Islet of Langerhans (tissue), 1 donor: ENCODE data around the gene UBN2.

Source experiments
- FAIRE-seq: peaks from one replicate; lab custom pipeline; 2011; peaks lifted over from hg19 to GRCh38; lab: Jason Lieb, UNC

The UBN2 gene

GRCh38 chr7:139355320-139355719, 124.3 kb downstream of the UBN2 start:
- no peak for FAIRE-seq
